Osteoblast (primary cell): Measurements from ENCODE around the gene TCL1A. TPM values are rescaled to one million over a fixed set of nuclear protein-coding genes. Genes with fewer than 3 reads are reported as not detected.
"Not testable (repeated sequence)": the region's sequence is repeated elsewhere in the genome, so short reads cannot be mapped to it uniquely, and the experiment has no call there.

Experiments
- DNase-seq: peaks from one replicate; pipeline ENCODE4 v3.0.0; 2011; ENCODE audit warnings: low spot score, mixed read lengths; ENCODE audit not compliant: insufficient read length; ENCODE audit errors: missing footprints
- H2AFZ ChIP-seq: 2 replicates; pipeline ENCODE4 v1.6.0; 2011; ENCODE audit warnings: mild to moderate bottlenecking, low read length
- H3K27ac ChIP-seq: 2 replicates; pipeline ENCODE4 v1.5.1; 2011; ENCODE audit warnings: mild to moderate bottlenecking, low read depth, low read length, moderate library complexity
- H3K27me3 ChIP-seq: 2 replicates; pipeline ENCODE4 v1.6.0; 2012; ENCODE audit warnings: mild to moderate bottlenecking, control low read depth, inconsistent platforms, low read length, moderate library complexity; ENCODE audit not compliant: insufficient read depth
- H3K36me3 ChIP-seq: 2 replicates; pipeline ENCODE4 v1.5.1; 2011; ENCODE audit warnings: mild to moderate bottlenecking, low read length, control low read depth, moderate library complexity; ENCODE audit not compliant: insufficient read depth
- H3K4me1 ChIP-seq: 2 replicates; pipeline ENCODE4 v1.5.1; 2011; ENCODE audit warnings: mild to moderate bottlenecking, low read length, control low read depth, moderate library complexity; ENCODE audit not compliant: insufficient read depth
- H3K4me2 ChIP-seq: 2 replicates; pipeline ENCODE4 v1.6.0; 2011; ENCODE audit warnings: mild to moderate bottlenecking, low read length; ENCODE audit not compliant: insufficient read depth
- H3K4me3 ChIP-seq: fragments of 200-600 bp; sonication (generic); 3 replicates; pipeline ENCODE4 v1.5.1; 2012; ENCODE audit warnings: mild to moderate bottlenecking, low read length, inconsistent platforms; ENCODE audit not compliant: insufficient read depth
- H3K79me2 ChIP-seq: 2 replicates; pipeline ENCODE4 v1.6.0; 2012; ENCODE audit warnings: mild to moderate bottlenecking, low read length, control low read depth, inconsistent platforms; ENCODE audit not compliant: insufficient read depth
- H3K9me3 ChIP-seq: 2 replicates; pipeline ENCODE4 v1.5.1; 2011; ENCODE audit warnings: low read depth, low read length, control low read depth
- H4K20me1 ChIP-seq: 2 replicates; pipeline ENCODE4 v1.6.0; 2012; ENCODE audit warnings: mild to moderate bottlenecking, low read length, control low read depth; ENCODE audit not compliant: insufficient read depth
- total RNA-seq: library from RNA; depleted of rRNA; stranded (reverse); fragments of >200 nt; gene quantifications from 2 replicates; pipeline ENCODE4 v1.2.3, GENCODE V29; 2012
- TF ChIP-seq, protein P1 (sequence below): IDR thresholded peaks from 2 replicates; pipeline ENCODE4 v1.5.1; 2011; ENCODE audit warnings: mild to moderate bottlenecking, low read depth, low read length, moderate library complexity; ENCODE audit errors: extremely low read depth

The TCL1A gene
- total RNA-seq, 1 donor = not detected

DNA sequence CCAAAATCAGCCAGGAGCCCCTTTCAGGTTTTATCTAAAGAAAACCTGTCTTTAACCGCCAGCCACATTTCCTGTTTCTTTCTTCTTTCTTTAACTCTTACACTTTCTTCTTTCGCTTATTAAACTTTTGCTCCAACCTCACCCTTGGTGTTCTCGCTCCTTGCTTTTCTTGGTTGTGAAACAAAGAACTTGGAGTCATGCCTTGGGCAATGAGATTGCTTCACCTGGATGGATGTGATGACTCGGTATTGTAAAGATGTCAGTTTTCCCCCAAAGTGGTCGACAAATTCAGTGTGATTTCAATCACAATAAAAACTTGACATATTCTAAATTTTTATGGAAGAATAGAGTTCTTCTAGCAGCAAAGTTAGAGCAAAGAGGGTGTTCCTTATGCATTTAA lies 16.2 kb upstream of the TCL1A start:
- Histone ChIP-seq H2AFZ (no peak overlapping the region), H3K27ac (no peak overlapping the region), H3K79me2 (no peaks in the 10 kb centered on the region), H3K4me3 (no peak overlapping the region), H3K4me1 (no peaks in the 10 kb centered on the region), H4K20me1 (no peaks in the 10 kb centered on the region), H3K27me3 (no peaks in the 10 kb centered on the region), H3K9me3 (no peaks in the 10 kb centered on the region), H3K4me2 (no peak overlapping the region), H3K36me3 (no peaks in the 10 kb centered on the region)
- TF ChIP-seq, protein P1, sequence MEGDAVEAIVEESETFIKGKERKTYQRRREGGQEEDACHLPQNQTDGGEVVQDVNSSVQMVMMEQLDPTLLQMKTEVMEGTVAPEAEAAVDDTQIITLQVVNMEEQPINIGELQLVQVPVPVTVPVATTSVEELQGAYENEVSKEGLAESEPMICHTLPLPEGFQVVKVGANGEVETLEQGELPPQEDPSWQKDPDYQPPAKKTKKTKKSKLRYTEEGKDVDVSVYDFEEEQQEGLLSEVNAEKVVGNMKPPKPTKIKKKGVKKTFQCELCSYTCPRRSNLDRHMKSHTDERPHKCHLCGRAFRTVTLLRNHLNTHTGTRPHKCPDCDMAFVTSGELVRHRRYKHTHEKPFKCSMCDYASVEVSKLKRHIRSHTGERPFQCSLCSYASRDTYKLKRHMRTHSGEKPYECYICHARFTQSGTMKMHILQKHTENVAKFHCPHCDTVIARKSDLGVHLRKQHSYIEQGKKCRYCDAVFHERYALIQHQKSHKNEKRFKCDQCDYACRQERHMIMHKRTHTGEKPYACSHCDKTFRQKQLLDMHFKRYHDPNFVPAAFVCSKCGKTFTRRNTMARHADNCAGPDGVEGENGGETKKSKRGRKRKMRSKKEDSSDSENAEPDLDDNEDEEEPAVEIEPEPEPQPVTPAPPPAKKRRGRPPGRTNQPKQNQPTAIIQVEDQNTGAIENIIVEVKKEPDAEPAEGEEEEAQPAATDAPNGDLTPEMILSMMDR = no peak
- no peak for DNase-seq

DNA sequence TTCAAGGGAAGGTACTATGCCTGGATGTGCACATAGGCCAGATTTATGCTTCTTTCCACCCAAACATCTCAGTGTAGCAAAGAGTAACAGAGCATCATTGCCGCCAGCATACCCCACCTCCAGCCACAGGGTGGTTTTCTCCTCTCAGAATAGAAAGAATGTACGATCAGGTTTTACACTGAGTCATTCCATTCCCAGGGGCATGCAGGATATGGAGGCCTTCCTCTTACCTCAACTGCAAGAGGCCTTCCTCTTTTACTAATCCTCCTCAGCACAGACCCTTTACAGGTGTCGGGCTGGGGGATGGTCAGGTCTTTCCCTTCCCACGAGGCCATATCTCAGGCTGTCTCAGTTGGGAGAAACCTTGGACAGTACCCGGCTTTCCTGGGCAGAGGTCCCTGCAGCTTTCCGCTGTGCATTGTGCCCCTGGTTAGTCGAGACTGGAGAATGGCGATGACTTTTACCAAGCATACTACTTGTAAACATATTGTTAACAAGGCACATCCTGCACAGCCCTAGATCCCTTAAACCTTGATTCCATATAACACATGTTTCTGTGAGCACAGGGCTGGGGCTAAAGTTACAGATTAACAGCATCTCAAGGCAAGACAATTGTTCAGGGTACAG lies 15.6 kb upstream of the TCL1A start:
- not testable (repeated sequence) for H3K27ac ChIP-seq, DNase-seq, H3K27me3 ChIP-seq, H2AFZ ChIP-seq, H3K4me3 ChIP-seq, H3K9me3 ChIP-seq, H3K4me2 ChIP-seq, H3K36me3 ChIP-seq, H4K20me1 ChIP-seq, H3K79me2 ChIP-seq, H3K4me1 ChIP-seq

DNA sequence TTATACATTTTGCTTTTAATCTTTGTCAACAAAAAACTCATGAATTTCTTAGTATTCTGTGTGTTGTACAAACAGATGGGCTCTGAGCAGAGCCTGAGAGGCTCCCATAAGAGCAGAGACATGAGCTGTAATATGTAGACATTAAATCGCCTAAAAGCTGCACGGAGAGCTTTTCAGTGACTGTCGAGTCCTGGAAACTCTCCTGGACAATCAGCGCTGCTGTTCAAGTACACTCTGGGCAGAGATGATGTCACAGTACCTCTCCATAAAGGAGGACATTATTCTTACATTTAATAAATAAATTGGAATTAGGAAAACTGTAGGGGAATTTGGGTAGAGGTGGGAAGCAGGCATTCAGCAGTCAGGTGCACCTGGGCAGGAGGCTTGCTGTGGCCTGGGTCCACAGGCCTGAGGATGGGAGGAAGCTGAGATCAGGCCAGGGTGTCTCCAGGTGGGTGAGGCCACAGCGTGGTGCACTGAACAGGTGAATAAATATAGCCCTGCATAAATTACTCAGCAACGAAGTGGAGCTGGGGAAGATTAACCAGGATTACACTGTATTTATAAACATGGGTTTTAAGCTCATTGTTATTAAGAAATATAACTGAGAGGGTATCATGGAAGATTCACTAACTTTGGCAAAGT lies 13.3 kb upstream of the TCL1A start:
- Histone ChIP-seq H3K4me1 (no peaks in the 10 kb centered on the region), H3K4me2 (no peak overlapping the region), H3K27me3 (no peaks in the 10 kb centered on the region), H3K79me2 (no peaks in the 10 kb centered on the region), H3K27ac (no peak overlapping the region), H2AFZ (no peak overlapping the region), H3K4me3 (no peak overlapping the region), H3K36me3 (no peaks in the 10 kb centered on the region), H3K9me3 (no peaks in the 10 kb centered on the region), H4K20me1 (no peaks in the 10 kb centered on the region)
- DNase-seq = no peak
- TF ChIP-seq, protein P1 = no peak

DNA sequence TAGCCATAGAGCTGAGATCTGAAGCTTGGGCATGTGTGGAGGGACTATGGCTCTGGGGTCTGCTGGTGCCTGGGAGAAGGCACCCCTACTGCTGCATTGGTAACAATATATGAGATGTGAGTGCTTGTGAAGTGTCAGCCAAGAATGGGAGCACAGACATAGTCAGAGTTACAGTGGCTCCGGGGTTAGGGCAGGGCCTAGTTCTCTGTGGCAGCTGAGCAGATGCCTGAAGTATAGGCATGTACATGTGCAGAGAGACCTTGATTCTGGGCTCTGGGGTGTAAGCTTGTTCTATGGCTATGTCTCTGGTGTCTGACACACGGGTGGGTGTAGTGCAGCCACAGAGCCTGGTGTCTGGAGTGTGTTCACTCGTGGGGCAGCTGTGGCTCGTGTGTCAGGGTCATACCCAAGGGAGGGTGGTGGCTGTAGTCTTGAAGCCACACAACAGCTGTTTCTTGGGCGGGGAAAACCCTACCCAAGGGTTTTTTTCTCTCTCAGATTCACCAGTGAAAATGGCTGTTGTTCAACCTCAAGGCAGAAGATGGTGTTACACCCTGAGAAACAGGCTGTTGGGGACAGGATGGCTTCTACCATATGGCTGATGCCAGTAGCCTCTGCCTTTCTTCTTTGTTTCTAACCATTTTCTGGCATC lies 11.9 kb upstream of the TCL1A start:
- no peaks in the 10 kb centered on the region for H3K36me3 ChIP-seq
- no peaks in the 10 kb centered on the region for H4K20me1 ChIP-seq
- H3K4me1 ChIP-seq = no peaks in the 10 kb centered on the region
- no peaks in the 10 kb centered on the region for H3K79me2 ChIP-seq
- H3K4me2 ChIP-seq = no peak overlapping the region
- TF ChIP-seq, protein P1 = no peak
- no peaks in the 10 kb centered on the region for H3K27me3 ChIP-seq
- H2AFZ ChIP-seq = no peak overlapping the region
- H3K27ac ChIP-seq = no peak overlapping the region
- DNase-seq = no peak
- H3K9me3 ChIP-seq = no peaks in the 10 kb centered on the region
- no peak overlapping the region for H3K4me3 ChIP-seq
